Middle frontal gyrus (tissue), 1 donor: ENCODE measurements around the gene SPTBN4.
A peak's percentile ranks its signal among the peaks of the same experiment; 100 is the strongest.

Source experiments
- DNase-seq: peaks from one replicate; pipeline ENCODE4 v3.0.0-alpha.2; 2015; ENCODE audit warnings: low spot score; ENCODE audit errors: extremely low spot score

SPTBN4 gene

GRCh38 chr19:40601134-40601974, 134.6 kb downstream of the SPTBN4 start, which contains the start of gene LTBP4:
Gene LTBP4 (plus strand): TSS chr19:40601369. CDS start chr19:40601388, 19 bp downstream.
- no peak for DNase-seq

- DNase-seq, result no peak
Measured at GRCh38 chr19:40603071-40603388, 136.2 kb downstream of the SPTBN4 start.

DNA sequence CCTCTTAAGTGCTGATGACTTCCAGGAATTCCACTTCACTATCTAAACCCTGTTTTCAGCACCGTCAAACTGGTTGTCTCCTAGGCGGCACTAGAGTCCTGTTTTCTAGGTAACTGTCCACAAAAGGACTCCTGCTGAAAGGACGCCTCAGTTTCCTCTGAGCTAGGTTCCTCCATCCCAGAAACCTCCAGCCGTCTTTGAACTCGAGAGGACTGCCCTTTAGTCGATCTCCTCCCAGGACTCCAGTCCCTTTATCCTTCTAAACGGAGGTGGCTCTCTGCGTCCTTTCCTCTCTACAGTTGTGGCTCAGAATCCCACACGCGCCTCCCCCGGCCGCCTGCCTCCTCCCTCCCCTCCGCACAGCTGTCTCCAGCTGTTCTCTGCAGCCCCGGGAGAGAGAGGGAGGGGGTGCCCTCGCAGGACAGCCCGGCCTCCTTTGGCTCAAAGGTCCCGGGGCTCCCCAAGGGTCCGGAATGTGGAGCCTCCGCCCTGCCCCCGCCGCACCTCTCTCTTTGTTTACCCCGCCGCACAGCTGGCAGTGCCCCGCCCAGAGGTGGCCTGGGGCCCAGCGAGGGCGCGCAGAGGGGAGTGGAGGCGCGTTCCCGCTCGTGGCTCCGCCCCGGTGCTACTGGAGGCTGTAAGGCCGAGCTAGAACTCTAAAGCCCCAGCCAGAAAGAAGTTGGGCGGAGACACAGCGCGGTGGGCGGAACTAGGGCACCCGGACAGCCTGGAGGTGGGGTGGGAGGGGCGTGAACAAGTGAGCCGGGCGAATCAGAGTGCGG, 136.8 kb downstream of the SPTBN4 start:
- peak; percentile 56 for DNase-seq

DNA sequence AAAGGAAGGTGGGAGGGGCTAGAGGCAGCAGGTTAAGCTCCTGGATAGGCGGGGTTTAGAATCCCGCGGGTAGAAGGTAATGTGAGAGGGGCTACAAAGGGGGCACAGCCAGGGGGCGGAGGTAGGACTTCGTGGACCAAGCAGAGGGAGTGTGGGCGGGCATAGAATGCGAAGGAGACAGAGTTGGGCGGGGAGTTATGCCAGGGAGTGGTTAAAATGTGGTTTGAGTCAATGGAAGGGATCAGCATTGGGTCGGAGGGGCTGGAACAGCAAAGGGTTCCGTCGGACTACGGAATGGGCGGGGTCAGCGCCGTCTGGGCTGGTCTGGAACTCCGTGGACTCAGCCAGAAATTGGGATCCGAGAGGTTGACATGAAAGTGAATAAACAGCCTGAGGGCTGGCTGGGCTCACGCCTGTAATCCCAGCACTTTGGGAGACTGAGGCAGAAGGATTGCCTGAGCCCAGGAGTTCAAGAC, 137.4 kb downstream of the SPTBN4 start:
- DNase-seq, result no peak

GRCh38 chr19:40604647-40605215, 137.9 kb downstream of the SPTBN4 start:
- no peak for DNase-seq

DNA sequence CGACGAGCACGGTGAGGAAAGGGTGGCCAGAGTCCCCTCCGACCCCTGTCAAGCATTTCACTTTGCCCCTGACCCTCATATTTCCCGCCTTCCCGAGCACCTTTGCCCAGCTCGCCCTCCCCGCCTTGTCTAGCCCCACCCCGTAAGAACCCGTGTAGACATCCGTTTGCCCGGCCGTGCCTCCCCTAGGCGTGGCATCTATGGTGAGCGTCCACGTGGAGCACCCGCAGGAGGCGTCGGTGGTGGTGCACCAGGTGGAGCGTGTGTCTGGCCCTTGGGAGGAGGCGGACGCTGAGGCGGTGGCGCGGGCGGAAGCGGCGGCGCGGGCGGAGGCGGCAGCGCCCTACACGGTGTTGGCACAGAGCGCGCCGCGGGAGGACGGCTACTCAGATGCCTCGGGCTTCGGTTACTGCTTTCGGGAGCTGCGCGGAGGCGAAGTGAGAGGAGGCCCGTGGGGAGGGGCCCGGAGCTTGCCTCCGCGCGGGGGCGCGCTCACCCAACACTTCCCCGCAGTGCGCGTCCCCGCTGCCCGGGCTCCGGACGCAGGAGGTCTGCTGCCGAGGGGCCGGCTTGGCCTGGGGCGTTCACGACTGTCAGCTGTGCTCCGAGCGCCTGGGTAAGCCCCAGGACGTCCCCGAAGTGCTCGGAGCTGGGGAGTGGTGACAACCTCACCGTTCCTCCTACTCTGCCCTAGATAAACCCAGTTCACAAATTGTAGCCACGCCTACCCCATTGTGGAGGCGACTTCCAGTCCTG, 138.6 kb downstream of the SPTBN4 start:
- no peak for DNase-seq

- DNase-seq, result no peak
Measured at GRCh38 chr19:40607311-40608239, 140.8 kb downstream of the SPTBN4 start.

- no peak for DNase-seq
Measured at GRCh38 chr19:40608240-40608621, 141.4 kb downstream of the SPTBN4 start.

DNA sequence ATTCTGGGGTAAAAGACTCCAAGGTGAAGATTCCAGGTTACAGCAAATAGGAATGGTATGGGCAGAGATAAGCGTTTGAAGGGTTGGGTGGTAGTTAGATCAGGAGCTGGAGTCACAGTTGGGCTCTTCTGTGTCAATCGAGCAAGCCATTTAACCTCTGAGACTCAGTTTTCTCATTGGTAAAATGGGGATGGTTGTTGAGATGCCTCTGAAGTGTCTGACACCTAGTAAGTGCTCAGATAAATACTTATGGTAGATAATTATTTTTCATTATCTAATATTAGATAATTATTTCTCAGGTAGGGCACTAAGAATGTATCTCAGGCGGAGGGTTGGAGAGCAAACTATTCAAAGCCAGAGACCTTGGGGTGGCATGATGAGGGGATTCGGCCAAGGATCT, 142.2 kb downstream of the SPTBN4 start:
- no peak for DNase-seq

- DNase-seq, result no peak
Measured at GRCh38 chr19:40609561-40610395, 143.0 kb downstream of the SPTBN4 start.

- DNase-seq, result no peak
Measured at GRCh38 chr19:40610396-40611064, 143.7 kb downstream of the SPTBN4 start.

DNA sequence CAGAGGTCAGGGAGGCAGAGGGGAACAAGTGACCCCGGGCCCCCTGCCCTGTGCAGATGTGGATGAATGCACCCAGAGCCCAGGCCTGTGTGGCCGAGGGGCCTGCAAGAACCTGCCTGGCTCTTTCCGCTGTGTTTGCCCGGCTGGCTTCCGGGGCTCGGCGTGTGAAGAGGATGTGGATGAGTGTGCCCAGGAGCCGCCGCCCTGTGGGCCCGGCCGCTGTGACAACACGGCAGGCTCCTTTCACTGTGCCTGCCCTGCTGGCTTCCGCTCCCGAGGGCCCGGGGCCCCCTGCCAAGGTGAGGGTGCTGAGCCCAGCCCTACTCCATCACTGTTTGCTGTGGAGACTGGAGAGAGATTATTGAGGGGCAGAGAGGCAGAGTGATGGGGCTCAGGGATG, 144.3 kb downstream of the SPTBN4 start:
- no peak for DNase-seq

- DNase-seq, result no peak
Measured at GRCh38 chr19:40611900-40612698, 145.3 kb downstream of the SPTBN4 start.

DNA sequence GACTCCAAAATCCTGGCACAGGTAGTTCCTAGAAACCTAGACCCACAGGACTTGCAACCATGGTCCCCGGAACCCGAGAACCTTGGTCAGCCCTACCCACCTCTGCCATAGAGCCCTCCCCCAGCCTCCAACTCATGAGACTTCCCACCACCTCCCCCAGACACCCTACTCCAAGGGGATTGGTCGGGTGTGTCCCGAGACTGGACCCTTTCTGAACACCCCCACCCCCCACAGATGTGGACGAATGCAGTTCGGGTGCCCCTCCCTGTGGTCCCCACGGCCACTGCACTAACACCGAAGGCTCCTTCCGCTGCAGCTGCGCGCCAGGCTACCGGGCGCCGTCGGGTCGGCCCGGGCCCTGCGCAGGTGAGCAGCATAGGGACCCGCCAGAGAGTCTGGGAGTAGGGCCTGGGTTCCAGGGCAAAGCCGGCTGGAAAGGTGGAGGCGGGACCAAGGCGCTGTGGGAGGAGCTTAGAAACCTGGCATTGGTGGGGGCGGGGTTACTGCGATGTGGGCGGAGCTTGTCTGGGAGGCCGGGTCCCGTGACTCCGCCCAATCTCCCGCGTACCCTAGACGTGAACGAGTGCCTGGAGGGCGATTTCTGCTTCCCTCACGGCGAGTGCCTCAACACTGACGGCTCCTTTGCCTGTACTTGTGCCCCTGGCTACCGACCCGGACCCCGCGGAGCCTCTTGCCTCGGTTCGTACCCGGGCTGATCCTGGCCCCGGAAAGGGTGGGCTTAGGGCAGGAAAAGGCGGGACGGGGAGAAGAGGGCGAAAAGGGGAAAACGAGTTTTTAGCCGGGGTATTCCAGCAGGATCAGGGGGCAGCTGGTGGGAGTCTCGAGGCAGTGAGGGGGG, 146.3 kb downstream of the SPTBN4 start:
- DNase-seq, result no peak

DNA sequence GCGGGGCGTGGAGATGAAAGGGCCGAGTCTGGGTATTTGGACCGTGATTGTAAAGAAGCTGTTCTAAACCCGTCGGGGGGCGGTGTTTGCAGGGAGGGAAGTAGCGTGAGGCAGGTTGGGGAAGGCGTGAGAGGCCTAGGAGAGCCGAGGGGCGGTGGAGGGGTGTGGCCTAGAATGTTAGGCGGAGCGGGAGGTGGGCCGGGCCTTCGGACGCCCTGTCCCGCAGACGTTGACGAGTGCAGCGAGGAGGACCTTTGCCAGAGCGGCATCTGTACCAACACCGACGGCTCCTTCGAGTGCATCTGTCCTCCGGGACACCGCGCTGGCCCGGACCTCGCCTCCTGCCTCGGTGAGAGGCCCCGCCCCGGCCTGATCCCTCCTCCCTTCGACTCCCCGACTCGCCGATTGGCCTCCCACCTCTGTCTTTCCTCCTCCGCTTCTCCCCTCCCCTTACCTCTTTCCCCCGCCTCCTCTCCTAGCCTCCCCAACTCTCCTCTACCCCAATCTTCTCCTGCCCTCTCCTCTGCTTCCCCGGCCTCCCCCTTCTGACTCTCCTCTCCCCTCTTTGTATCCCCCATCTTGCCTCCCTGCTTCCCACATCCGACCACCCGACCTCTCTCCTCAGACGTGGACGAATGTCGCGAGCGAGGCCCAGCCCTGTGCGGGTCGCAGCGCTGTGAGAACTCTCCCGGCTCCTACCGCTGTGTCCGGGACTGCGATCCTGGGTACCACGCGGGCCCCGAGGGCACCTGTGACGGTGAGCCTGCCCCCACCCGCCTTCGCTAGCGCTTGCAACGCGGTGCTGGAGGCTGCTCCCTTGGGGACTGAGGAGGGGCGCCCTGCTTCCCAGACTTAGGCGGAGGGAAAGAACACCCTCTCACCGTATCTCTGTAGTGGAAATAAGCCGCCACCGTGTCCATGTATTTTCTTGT, 147.2 kb downstream of the SPTBN4 start:
- no peak for DNase-seq
